Measurements from ENCODE around the gene UNC79.

UNC79 gene

GRCh38 chr14:93564918-93565317, 134.2 kb downstream of the UNC79 start:
- H3K4me3 Mint-ChIP-seq, result no peak overlapping the region
- TF ChIP-seq, protein P1, sequence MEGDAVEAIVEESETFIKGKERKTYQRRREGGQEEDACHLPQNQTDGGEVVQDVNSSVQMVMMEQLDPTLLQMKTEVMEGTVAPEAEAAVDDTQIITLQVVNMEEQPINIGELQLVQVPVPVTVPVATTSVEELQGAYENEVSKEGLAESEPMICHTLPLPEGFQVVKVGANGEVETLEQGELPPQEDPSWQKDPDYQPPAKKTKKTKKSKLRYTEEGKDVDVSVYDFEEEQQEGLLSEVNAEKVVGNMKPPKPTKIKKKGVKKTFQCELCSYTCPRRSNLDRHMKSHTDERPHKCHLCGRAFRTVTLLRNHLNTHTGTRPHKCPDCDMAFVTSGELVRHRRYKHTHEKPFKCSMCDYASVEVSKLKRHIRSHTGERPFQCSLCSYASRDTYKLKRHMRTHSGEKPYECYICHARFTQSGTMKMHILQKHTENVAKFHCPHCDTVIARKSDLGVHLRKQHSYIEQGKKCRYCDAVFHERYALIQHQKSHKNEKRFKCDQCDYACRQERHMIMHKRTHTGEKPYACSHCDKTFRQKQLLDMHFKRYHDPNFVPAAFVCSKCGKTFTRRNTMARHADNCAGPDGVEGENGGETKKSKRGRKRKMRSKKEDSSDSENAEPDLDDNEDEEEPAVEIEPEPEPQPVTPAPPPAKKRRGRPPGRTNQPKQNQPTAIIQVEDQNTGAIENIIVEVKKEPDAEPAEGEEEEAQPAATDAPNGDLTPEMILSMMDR (IDR thresholded peaks at IDR 0.05), result no peak
- H3K4me1 Mint-ChIP-seq, result peaks cover 31% of the 10 kb centered on the region
- no peak overlapping the region for H3K27ac Mint-ChIP-seq
- no peak for DNase-seq
- peaks cover 12% of the 10 kb centered on the region for H3K9me3 Mint-ChIP-seq
- no peaks in the 10 kb centered on the region for H3K36me3 Mint-ChIP-seq (ENCODE audit: low read depth)
- peaks cover 3% of the 10 kb centered on the region for H3K27me3 Mint-ChIP-seq (ENCODE audit: low read depth, poor library complexity)

DNA sequence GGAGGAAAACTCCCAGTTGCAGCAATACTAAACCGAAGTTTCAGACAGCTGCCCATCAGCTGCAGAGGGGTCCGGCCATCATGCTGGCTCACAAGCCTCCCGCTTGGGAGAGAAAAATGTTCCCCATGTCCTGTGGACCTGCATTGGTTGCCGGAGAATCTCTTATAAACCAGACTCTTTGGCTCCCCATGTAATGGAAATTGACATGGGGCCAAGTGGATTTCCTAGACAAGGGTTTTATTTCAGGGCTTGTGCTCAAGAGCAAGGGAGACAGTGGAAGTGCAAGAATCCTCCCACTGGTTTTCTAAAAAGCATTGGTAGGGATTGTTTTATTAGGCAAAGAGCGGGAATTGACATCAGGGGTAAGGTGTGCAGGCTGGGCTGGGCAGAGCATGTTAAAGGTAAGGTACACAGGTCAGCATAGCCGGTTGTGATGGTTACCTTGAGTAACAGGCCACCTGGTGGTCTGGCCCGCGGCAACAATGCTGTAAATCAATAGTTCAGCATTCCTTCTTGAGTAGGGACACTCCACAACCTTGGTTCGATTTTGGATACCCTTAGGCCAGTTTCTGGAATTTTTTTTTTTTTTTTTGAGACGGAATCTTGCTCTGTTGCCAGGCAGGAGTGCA, 135.4 kb downstream of the UNC79 start:
- Mint-ChIP-seq H3K4me3 (no peak overlapping the region), H3K27me3 (ENCODE audit: low read depth, poor library complexity) (peaks cover 3% of the 10 kb centered on the region), H3K4me1 (peaks cover 19% of the 10 kb centered on the region), H3K9me3 (peaks cover 12% of the 10 kb centered on the region), H3K36me3 (ENCODE audit: low read depth) (no peaks in the 10 kb centered on the region), H3K27ac (no peak overlapping the region)
- no peak for DNase-seq
- TF ChIP-seq, protein P1 (IDR thresholded peaks at IDR 0.05), result no peak

- H3K36me3 Mint-ChIP-seq (ENCODE audit: low read depth), result no peaks in the 10 kb centered on the region
- H3K4me1 Mint-ChIP-seq, result no peaks in the 10 kb centered on the region
- H3K27ac Mint-ChIP-seq, result no peak overlapping the region
- H3K4me3 Mint-ChIP-seq, result no peak overlapping the region
- TF ChIP-seq, protein P1 (IDR thresholded peaks at IDR 0.05), result no peak
- no peaks in the 10 kb centered on the region for H3K9me3 Mint-ChIP-seq
- no peak for DNase-seq
- no peaks in the 10 kb centered on the region for H3K27me3 Mint-ChIP-seq (ENCODE audit: low read depth, poor library complexity)
Observed at GRCh38 chr14:93571275-93571674, 140.5 kb downstream of the UNC79 start.

- no peaks in the 10 kb centered on the region for H3K36me3 Mint-ChIP-seq (ENCODE audit: low read depth)
Observed at GRCh38 chr14:93579178-93579577, 148.4 kb downstream of the UNC79 start.

GRCh38 chr14:93582516-93582915, 151.8 kb downstream of the UNC79 start:
- no peak overlapping the region for H3K4me3 Mint-ChIP-seq
- no peaks in the 10 kb centered on the region for H3K36me3 Mint-ChIP-seq (ENCODE audit: low read depth)
- no peaks in the 10 kb centered on the region for H3K9me3 Mint-ChIP-seq
- DNase-seq, result no peak
- peaks cover 3% of the 10 kb centered on the region for H3K27me3 Mint-ChIP-seq (ENCODE audit: low read depth, poor library complexity)
- no peak overlapping the region for H3K27ac Mint-ChIP-seq
- TF ChIP-seq, protein P1 (IDR thresholded peaks at IDR 0.05), result no peak
- H3K4me1 Mint-ChIP-seq, result no peaks in the 10 kb centered on the region

More at GRCh38 chr14:93579178-93579577, 148.4 kb downstream of the UNC79 start:
- Mint-ChIP-seq H3K27ac (no peak overlapping the region), H3K4me1 (no peaks in the 10 kb centered on the region), H3K9me3 (no peaks in the 10 kb centered on the region), H3K4me3 (no peak overlapping the region), H3K27me3 (ENCODE audit: low read depth, poor library complexity) (peaks cover 3% of the 10 kb centered on the region)
- TF ChIP-seq, protein P1 (IDR thresholded peaks at IDR 0.05), result no peak
- no peak for DNase-seq

DNA sequence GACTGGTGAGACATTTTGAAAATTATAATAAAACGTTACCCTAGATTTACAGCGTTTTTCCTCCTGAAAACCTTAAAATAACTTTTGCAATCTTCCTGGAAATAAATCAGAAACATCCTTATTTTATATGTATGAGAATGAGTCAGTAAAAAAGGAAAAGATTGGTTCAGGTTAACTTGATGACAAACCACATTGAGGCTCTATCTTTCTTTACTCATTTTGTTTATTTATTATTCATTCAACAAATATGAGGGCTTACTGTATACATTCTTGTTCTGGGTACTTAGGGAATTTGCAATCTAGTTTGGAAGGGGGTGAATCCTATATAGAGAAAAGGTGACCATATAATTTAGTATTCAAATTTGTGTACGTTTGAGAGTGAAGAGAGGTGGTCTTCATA, 156.6 kb downstream of the UNC79 start:
- no peak for DNase-seq
- no peaks in the 10 kb centered on the region for H3K36me3 Mint-ChIP-seq (ENCODE audit: low read depth)
- no peaks in the 10 kb centered on the region for H3K4me1 Mint-ChIP-seq
- no peaks in the 10 kb centered on the region for H3K9me3 Mint-ChIP-seq
- H3K4me3 Mint-ChIP-seq, result no peak overlapping the region
- H3K27me3 Mint-ChIP-seq (ENCODE audit: low read depth, poor library complexity), result peaks cover 4% of the 10 kb centered on the region
- no peak overlapping the region for H3K27ac Mint-ChIP-seq
- TF ChIP-seq, protein P1 (IDR thresholded peaks at IDR 0.05), result no peak
